ENCODE data around the gene ALOXE3. TPM values are rescaled to one million over a fixed set of nuclear protein-coding genes. Genes with fewer than 3 reads are reported as not detected.

Gene ALOXE3
- total RNA-seq, 1 donor from 2014 or later = not detected

DNA sequence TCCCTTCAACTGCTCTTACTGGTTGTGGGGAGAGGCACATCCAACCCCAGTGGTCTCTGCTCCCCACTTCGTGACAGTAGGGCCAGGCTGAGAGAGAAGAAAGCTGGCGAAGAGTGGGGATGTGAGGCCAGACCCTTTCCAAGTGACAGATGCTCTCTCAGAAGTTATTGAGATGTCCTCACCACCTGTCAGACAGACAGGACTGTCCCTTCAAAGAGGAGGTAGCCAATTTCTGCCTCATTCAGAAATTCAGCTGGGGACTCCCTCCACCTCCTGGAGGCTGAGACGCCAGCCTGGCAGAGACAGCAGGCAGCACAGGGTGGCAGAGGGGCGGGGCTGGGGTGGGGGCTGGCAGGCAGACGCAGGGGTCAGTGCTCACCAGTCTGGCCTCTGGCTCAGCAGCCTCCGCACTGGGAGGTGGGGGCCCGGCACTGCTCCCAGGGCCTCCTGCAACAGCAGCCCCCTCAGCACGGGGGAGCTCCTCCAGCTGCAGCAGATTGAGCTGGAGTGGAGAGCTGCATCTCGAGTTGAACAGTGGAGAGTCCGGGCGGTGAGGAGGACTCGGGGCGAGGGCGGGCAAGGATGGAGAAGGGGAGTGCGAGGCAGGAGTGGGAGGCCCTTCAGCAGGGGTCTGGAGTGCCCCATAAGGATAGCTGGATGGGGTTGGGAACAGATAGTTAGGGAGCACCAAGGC is 24.7 kb upstream of the ALOXE3 start:
- intact Hi-C loops (cut with micrococcal nuclease) = no loop called here

DNA sequence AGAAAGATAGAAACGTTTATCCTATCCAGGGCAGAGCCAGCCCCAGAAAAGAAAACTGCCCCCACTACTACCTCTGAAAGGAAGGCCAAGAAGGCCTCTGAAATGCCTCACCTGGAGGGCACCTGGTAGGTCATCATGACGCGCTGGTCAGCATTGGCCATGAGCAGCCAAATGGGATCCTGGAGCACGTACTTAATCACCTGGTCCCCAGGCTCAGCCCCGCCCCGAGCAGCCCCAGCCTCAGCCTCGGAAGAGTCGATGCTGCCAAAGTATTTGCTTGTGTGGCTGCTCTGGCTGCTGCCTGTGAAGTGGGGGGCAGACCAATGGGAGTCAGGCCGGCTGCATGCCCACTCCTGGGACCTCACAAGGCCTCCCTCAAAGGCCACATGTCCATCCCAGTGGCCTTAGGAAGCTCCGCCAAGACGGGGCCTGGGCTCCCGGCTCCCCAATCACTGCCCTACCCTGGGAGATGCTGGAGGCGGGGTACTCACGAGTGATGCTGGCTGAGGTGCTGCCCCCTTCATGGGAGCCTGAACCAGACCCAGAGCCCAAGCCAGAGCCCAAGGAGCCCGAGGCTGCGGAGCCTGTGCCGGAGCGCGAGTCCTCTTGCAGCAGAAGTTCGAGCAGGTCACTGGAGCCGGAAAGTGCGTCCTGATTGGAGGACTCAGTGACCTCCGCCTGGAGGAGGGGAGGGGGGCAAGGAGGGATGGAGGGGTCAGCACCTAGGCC is 24.0 kb upstream of the ALOXE3 start:
- intact Hi-C loops (cut with micrococcal nuclease) = no loop called here

DNA sequence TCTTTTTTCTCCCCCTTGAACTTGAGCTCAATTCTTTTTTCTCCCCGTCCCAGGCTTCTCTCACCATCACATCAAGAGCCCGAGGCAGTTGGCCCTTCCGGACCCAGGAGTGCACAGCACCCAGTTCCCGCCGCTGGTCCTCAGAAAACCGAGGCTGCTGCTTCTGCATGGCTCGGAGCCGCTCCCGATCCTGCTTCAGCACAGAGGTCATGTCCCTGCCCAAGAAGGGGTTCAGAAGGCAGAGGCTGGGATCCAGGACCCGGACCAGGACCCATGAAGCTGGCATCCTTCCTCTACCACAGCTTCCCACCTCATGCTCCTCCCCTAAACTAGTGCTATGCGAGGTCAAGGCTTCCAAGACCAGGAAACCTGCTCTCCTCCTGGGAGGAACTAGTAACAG is 23.4 kb upstream of the ALOXE3 start:
- intact Hi-C loops (cut with micrococcal nuclease) = no loop called here

DNA sequence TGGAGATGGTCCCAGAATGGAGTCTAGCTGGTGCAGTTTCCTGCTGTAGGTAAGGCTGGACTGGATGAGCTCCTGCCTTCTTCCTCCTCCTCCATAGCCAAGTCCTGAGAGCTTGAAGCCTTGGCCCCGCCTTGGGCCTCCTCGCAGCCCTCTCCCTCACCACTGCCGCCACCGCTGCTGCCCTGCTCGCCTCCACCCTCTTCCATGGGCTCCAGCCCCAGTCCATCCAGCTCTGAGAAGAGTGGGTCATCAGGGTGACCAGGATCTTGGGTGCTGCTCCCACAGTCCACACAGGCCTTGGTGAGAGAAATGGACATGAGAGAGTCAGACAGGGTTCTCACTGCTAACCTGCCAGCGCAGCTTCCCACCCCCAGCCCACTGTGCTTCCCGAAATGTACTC is 22.7 kb upstream of the ALOXE3 start:
- intact Hi-C loops (cut with micrococcal nuclease) = no loop called here

DNA sequence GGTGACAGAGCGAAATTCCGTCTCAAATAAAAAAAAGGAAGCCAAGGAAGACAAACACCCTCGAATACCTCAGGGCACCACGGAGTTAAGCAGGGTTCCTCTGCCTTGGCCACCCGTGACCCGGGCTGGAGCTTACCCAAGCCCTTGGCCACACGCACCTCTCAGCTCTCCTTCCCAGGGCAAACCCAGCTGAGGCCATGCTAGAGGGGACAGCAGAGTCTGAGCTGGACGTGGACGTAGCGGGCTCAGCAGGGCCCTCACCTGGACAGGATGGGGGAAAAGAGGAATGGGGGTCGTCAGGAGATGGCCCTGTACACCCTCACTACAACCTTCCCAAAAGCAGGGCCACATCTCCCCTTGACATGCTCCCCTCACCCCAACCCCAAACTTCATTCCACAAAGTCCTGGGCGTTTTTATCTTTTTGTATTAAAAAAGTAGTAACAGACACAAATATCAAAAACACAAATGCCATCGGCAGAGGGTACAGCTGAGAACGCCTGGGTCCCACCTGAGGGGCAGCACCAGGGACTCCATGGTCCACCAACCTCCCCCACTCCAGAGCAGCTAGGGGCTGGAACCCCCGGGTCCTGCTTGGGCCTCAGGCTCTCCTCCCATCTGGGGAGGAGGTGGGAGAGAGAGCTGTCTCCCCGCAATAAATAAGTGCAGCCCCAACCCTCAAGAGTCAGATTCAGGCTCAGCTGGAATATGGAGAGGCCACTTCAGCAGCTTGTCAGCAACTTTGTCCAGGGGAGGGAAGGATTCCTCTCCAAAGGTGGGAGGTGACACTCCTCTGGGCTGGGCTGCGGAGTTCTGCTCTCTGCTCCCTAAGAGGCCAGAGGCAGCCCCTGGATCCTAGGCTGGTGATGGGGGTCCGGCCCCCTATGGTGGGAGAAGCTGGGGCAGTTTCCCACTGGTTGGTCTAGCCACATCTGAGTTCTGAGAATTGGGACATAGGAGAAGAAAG is 22.0 kb upstream of the ALOXE3 start:
- intact Hi-C loops (cut with micrococcal nuclease) = no loop called here

DNA sequence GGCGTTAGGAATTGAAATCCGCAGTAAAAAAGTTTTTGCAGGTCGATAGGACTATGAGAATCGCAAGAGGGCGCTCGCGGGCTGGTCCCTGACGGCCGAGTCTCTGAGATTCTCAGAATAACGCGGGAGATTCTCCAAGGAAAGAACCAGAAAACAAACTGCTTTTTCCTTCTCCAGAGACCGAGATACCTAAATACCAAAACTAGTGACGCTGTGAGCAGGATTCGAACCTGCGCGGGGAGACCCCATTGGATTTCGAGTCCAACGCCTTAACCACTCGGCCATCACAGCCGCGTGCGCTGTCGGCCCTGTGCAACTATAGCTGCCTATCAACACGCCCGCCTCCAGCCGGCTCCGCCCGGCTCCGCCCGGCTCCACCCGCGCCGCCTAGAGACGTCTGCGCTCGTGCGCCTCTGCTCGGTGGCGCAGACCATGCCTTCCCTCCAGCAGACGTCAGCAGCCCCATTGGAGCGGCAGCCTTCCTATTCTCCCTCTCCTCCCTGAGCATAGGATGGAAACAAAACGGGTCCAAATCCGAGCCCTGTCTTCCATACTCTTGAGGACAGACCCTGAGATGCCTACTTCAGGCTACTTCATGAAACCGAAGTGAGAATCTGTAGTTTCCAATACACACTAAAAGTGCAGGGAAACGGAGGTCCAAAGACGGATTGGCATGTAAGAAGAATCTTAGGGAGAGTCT is 20.5 kb upstream of the ALOXE3 start:
- intact Hi-C loops (cut with micrococcal nuclease) = loop anchor here (1.0 kb wide), 11 partner anchors 12 to 161 kb away; partner anchors contain the start of genes PFAS and SLC25A35

DNA sequence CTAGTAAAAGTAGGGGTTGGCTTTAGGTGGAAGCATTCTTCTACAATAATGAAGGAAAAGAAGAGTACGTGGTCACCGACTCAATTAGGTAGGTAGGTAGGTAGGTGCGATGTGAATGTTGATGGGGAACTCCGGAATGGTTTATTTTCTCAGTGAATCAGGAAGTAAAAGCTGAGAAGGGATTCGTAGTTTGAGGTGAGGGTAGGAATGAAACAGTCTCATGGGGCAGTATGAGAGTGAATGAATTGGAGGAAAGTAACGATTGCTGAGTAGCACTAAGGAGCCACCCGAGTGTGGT is 20.0 kb upstream of the ALOXE3 start:
- intact Hi-C loops (cut with micrococcal nuclease) = loop anchor here (1.0 kb wide), 7 partner anchors 13 to 162 kb away; no protein-coding TSS in a partner anchor

DNA sequence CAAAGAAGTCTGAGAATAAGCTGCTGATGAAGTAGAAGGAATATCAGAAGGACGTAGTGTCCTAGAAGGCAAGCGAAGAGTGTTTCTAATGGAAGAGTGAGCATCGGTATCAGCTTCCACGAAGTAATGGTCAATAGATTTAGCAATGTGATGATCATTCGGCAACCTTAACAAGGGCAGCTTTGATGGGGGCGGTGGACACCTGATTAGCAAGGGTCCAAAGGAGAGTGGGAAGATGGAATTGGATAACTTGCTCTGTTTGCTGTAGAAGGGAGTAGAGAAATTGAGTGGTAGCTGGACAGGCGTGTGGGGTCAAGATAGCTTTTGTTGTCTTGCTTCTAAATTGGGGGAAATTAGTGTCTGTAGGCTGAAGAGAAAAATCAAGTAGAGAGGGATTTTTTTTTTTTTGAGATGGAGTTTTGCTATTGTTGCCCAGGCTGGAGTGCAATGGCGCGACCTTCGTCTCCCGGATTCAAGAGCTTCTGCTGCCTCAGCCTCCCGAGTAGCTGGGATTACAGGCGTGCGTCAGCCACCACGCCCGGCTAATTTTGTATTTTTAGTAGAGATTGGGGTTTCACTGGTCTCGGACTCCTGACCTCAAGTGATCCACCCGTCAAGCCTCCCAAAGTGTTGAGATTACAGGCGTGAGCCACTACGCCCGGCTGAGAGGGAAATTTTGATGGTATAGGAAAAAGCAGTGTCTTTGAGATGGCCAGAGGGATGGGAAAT is 19.5 kb upstream of the ALOXE3 start:
- intact Hi-C loops (cut with micrococcal nuclease) = loop anchor here (1.0 kb wide), 7 partner anchors 13 to 162 kb away; no protein-coding TSS in a partner anchor

DNA sequence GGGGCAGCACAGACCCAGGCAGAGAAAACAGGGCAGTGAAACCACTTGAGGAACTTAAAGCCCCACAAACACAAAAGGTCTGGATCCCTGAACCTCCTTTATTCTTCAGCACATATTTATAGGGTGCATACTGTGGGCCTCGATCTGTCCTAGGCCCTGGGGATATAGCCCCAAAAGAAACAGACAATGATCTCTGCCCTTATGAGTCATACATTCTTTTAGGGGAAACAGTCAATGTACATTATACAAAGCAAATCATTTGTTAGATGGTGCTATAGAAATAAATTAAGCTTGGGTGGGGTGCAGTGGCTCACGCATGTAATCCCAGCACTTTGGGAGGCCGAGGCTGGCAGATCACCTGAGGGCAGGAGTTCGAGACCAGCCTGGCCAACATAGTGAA is 15.6 kb upstream of the ALOXE3 start:
- intact Hi-C loops (cut with micrococcal nuclease) = no loop called here

DNA sequence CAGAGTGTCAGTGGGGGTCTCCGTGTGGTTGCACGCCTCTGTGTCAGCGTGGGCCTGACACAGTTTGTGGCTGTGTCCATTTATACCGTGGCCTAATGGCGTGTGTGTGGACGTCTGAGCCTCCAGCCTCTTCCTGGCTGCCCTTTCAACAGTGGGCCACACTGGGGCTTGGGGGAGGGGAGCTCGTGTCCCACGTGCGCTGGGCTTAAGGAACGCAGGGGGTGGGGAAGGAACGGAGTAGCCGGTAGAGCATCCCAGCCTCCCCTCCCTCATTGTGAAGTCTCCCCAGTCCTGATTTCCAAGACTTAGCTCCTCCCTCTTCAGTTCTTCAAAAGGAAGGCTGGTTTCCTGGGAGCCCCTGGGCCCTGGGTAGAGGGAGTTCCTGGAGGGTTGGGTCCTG is 15.1 kb upstream of the ALOXE3 start:
- intact Hi-C loops (cut with micrococcal nuclease) = no loop called here

DNA sequence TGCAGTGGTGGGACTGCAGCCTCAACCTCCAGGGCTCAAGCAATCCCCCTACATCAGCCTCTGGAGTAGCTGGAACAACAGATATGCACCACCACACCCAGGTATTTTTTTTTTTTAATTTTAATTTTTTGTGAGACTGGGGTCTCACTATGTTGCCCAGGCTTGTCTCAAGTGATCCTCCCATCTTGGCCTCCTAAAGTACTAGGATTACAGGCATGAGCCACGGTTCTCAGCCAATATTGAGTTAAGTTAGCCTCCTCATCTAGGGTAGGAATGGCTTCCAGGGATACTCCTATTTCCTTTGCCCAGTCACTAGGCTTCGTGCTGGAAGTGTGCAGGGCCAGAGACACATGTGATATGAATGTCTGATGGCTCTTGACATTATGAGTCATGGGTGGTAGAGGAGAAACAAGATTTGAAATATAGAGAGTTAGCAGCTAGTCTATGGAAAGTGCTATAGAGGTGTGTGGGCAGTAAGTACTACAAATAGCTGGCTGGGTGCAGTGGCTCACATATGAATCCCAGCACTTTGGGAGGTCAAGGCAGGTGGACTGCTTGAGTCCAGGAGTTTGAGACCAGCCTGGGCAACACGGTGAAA is 13.6 kb upstream of the ALOXE3 start:
- intact Hi-C loops (cut with micrococcal nuclease) = no loop called here

DNA sequence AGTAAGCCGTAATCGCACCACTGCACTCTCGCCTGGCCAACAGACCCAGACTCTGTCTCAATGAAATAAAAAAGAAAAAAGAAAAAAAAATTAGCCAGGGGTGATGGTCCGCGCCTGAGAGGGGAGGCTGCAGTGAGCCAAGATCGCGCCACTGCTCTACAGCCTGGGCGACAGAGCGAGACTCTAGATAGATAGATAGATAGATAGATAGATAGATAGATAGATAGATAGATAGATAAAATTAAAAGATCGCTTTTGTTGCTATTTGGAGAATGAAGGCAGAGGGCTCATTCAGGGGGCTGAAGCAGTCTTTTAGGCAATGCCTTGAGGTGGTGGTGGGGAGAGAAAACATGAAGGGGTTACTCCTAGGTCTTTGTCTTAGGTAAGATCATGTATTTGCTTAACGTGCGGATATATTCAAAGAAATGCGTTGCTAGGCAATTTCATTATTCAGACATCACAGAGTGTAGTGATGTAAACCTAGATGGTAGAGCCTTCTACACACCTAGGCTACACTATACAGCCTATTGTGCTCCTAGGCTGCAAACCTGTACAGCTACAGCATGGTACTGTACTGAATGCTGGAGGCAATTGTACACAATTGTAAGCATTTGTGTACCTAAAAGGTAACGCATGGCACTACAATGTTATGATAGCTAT is 9.9 kb upstream of the ALOXE3 start:
- intact Hi-C loops (cut with micrococcal nuclease) = loop anchor here (10.0 kb wide), 1 partner anchor 617 kb away; the partner anchor contains the start of gene CCDC42

DNA sequence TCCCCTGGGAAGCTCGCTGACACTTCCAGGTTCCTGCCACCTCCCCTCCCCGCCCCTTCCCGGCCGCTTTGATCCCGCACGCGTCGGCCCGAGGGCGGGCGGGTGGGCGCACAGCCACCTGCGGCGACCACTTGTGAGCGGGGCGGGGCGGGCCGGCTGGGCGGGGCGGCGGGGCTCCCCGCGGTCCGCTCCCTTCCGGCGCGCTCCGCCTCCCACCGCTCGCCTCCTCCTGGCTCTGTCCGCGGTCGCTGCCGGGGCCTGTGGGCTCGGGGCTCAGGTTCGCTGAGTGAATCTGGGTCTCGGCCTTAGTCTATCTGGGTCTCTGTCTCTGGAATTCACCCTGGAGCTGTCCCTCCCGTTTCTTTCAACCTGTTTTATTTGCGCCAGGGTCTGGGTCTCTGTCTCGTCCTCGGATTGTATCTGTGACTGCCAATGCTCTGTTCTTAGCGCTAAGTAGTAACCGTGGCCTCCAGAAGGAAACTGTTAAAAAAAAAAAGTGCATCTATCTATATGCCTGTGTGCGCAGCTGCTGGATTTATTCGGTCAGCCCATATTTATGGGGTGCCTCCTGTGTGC is 8.3 kb upstream of the ALOXE3 start:
- intact Hi-C loops (cut with micrococcal nuclease) = loop anchor here (10.0 kb wide), 1 partner anchor 618 kb away; the partner anchor contains the start of gene CCDC42

DNA sequence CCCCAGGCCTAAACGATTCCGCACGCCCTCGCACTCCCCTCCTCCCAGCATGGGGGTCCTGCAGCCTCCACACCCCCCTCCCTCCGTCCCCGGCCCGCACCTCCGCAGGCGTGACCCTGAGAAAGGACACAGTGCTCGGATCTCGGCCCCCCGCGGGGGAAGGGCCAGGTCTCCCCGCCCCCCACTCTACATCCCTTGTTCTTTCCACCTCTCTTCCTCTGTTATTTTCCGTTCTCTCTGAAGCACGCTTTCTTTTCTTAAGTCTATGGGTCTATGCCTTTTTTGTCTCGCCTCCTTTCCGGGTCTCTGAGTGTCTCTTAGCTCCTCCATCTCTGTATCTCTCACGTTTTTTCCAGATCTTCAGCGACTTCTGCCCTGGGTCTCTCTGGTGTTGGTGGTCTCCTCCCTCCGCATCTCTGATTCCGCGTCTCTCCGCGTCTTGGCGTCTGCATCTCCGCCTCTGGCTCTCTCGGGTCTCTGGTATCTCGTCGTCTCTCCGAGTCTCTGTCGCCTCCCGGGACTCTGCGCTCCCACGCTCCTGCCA is 7.7 kb upstream of the ALOXE3 start:
- intact Hi-C loops (cut with micrococcal nuclease) = loop anchor here (1.0 to 10.0 kb wide), 4 partner anchors 12 to 619 kb away; partner anchors contain the start of genes CCDC42 and RPL26

DNA sequence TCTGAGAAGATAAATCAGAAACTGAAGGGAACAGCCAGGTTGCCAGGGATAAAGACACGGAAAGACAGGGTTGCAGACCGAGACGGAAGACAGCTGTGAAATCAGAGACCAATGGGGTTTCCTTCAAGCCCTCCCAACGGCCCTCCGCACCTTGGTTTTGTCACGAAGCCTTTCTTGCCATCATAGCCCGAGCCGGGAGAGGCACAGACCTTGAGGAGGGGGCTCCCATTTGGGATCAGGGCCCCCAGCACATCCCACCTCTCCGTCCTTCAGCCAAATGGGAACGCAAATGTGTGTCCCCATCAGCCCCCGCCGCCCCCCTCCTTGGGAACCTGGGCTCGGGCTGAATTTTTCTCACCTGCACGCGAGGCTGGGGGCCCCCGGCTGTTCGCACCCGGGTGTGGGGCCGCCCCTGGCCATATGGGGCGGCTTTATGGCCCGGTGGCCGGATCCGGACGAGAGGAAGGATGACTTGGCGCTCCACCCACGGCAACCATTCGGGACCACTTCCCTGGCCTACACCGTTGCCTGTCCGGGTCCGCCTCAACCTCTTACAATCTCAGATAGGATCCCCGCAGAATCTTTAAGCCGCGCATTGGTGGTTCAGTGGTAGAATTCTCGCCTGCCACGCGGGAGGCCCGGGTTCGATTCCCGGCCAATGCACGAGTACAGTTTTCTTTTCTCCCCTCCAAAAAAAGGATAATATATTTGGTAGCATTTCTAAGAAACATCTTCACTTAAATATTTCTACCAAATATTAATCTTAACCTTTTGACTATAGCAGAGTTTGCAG is 7.0 kb upstream of the ALOXE3 start:
- intact Hi-C loops (cut with micrococcal nuclease) = loop anchor here (1.0 to 10.0 kb wide), 4 partner anchors 13 to 619 kb away; partner anchors contain the start of genes CCDC42 and RPL26

DNA sequence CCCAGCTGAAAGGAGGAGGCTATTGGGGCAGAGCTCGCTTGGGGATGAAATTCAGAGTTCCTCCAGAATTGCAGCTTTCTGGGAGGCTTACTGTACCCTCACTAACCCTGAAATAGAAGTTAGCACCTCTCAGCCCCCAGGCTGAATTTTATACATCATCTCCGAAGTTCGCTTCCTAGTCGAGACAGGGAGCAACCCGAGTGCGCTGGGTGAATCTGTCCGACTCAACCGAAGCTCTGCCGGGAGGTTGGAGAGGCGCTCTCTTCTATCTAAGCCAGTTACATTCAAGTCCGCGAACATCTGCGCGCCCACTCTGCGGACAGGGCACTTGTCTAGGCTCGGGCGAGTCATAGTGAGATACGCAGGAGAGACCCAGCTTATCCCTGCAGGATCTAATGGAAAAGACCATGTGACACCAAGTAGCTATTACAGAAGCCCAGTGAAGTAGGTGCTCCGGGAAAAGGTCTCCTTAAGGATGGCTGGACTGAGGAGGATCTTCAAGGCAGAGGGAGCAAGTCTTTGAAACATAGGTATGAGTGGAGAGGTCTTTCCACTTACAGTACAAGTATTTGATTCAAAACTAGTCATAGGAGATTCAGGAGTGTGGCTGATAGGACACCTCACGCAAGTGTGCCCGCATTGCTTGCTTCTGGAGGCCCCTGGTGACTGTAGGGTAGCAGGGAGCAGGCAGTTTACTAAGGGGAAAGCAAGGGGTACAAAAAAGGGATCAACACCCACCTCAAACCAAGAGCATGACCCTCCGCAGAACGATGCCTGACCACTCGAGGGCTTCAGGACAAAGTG is 6.2 kb upstream of the ALOXE3 start:
- intact Hi-C loops (cut with micrococcal nuclease) = loop anchor here (1.0 to 10.0 kb wide), 5 partner anchors 14 to 620 kb away; partner anchors contain the start of genes CCDC42 and RPL26

All from T-helper 1 cell treated with Interleukin-12 subunit alpha and Interleukin-12 subunit beta and Interleukin-4 antibody, amounts not matched to agents 30 ng/mL and 1 ng/mL, for 36 hours (primary cell).